Activated B cell treated with CpG ODN at 0.5 μM for 24 hours (primary cell): ENCODE results near the gene EDC4. TPM values are rescaled to one million over a fixed set of nuclear protein-coding genes. Genes with fewer than 3 reads are reported as not detected.
A peak's percentile ranks its signal among the peaks of the same experiment; 100 is the strongest.
"Not testable (repeated sequence)": the region's sequence is repeated elsewhere in the genome, so short reads cannot be mapped to it uniquely, and the experiment has no call there.

ENCODE experiments used
- ATAC-seq: fragments of 200-7000 bp; cut with Tn5 transposase; one replicate; pipeline ENCODE4 v1.10.0; 2021; ENCODE audit warnings: low read depth, mild to moderate bottlenecking, moderate library complexity
- CTCF ChIA-PET: fragments of 350-600 bp; sonication (Branson Sonifier 250); formaldehyde crosslinking; loops from one replicate; lab custom pipeline; 2021; ENCODE audit warnings: antibody characterized with exemption; lab: Charles Lee
- POLR2A ChIA-PET: fragments of 350-600 bp; sonication (Branson Sonifier 250); formaldehyde crosslinking; loops from one replicate; lab custom pipeline; 2021; ENCODE audit warnings: antibody characterized with exemption; lab: Charles Lee
- DNase-seq: peaks from one replicate; pipeline ENCODE4 v3.0.0; 2022
- H3K27ac Mint-ChIP-seq: one replicate; pipeline ENCODE4 v1.8.0; 2020; ENCODE audit warnings: mixed read lengths
- H3K27me3 Mint-ChIP-seq: one replicate; pipeline ENCODE4 v1.8.0; 2021; ENCODE audit warnings: mixed read lengths
- H3K36me3 Mint-ChIP-seq: one replicate; pipeline ENCODE4 v1.8.0; 2021; ENCODE audit warnings: low read depth, mixed read lengths
- H3K4me1 Mint-ChIP-seq: one replicate; pipeline ENCODE4 v1.8.0; 2021; ENCODE audit warnings: mixed read lengths
- H3K4me3 Mint-ChIP-seq: one replicate; pipeline ENCODE4 v1.8.0; 2020; ENCODE audit warnings: mild to moderate bottlenecking, mixed read lengths
- H3K9me3 Mint-ChIP-seq: one replicate; pipeline ENCODE4 v1.8.0; 2020; ENCODE audit warnings: mixed read lengths
- intact Hi-C: fragments of 100-400 bp; cut with micrococcal nuclease; formaldehyde crosslinking; loops from one replicate; pipeline ENCODE4 v1.15.1; 2024
- total RNA-seq: library from RNA; stranded (reverse); gene quantifications from 2 replicates; pipeline ENCODE4 v1.2.3, GENCODE V29; 2022
- TF ChIP-seq, protein P1 (sequence below): fragments of 200-600 bp; IDR thresholded peaks from one replicate; pipeline ENCODE4 v1.8.0; 2022; ENCODE audit warnings: antibody characterized with exemption, mild to moderate bottlenecking

Gene EDC4
- total RNA-seq, 1 donor from 2014 or later = 71.5 TPM

- POLR2A ChIA-PET = interaction anchor here (0.6 kb wide), 1 partner anchor 136 kb away, joined by 10 read pairs; no protein-coding TSS in a partner anchor
- CTCF ChIA-PET = interaction anchor here (1.2 to 1.7 kb wide), 2 partner anchors 20 to 91 kb away, joined by 3 to 4 read pairs; no protein-coding TSS in a partner anchor
- TF ChIP-seq, protein P1, sequence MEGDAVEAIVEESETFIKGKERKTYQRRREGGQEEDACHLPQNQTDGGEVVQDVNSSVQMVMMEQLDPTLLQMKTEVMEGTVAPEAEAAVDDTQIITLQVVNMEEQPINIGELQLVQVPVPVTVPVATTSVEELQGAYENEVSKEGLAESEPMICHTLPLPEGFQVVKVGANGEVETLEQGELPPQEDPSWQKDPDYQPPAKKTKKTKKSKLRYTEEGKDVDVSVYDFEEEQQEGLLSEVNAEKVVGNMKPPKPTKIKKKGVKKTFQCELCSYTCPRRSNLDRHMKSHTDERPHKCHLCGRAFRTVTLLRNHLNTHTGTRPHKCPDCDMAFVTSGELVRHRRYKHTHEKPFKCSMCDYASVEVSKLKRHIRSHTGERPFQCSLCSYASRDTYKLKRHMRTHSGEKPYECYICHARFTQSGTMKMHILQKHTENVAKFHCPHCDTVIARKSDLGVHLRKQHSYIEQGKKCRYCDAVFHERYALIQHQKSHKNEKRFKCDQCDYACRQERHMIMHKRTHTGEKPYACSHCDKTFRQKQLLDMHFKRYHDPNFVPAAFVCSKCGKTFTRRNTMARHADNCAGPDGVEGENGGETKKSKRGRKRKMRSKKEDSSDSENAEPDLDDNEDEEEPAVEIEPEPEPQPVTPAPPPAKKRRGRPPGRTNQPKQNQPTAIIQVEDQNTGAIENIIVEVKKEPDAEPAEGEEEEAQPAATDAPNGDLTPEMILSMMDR = no peak
- H3K36me3 Mint-ChIP-seq = peaks cover 44% of the 10 kb centered on the region
- H3K4me1 Mint-ChIP-seq = peaks cover 5% of the 10 kb centered on the region
- DNase-seq (no peak), ATAC-seq (no peak)
- H3K27ac Mint-ChIP-seq = no peak overlapping the region
- intact Hi-C loops = no loop called here
- H3K9me3 Mint-ChIP-seq = no peaks in the 10 kb centered on the region
- H3K4me3 Mint-ChIP-seq = no peak overlapping the region
- no peaks in the 10 kb centered on the region for H3K27me3 Mint-ChIP-seq
These were observed 34.7 kb downstream of the EDC4 start for GRCh38 chr16:67907397-67908180.

GRCh38 chr16:67909056-67909742 lies 36.3 kb downstream of the EDC4 start:
- TF ChIP-seq, protein P1 = no peak
- Mint-ChIP-seq H3K36me3 (peaks cover 36% of the 10 kb centered on the region), H3K4me1 (peaks cover 5% of the 10 kb centered on the region), H3K27ac (no peak overlapping the region), H3K27me3 (no peaks in the 10 kb centered on the region), H3K4me3 (no peak overlapping the region), H3K9me3 (no peaks in the 10 kb centered on the region)
- intact Hi-C loops = no loop called here
- ATAC-seq = no peak
- no peak for DNase-seq
- POLR2A ChIA-PET = no interaction called here
- CTCF ChIA-PET = interaction anchor here (1.6 to 1.7 kb wide), 2 partner anchors 25 to 92 kb away, joined by 3 to 4 read pairs; no protein-coding TSS in a partner anchor

GRCh38 chr16:67910158-67910557 lies 37.3 kb downstream of the EDC4 start:
- Mint-ChIP-seq H3K9me3 (no peaks in the 10 kb centered on the region), H3K4me3 (no peak overlapping the region), H3K36me3 (peaks cover 38% of the 10 kb centered on the region), H3K27ac (no peak overlapping the region), H3K27me3 (no peaks in the 10 kb centered on the region), H3K4me1 (peaks cover 5% of the 10 kb centered on the region)
- peak; percentile 47 for ATAC-seq
- intact Hi-C loops = no loop called here
- CTCF ChIA-PET = interaction anchor here (1.1 to 1.6 kb wide), 2 partner anchors 26 kb away, joined by 3 read pairs; partner anchors contain the start of gene NRN1L
- TF ChIP-seq, protein P1 = no peak
- POLR2A ChIA-PET = no interaction called here
- no peak for DNase-seq

- Mint-ChIP-seq H3K4me3 (no peak overlapping the region), H3K27me3 (no peaks in the 10 kb centered on the region), H3K27ac (no peak overlapping the region), H3K9me3 (no peaks in the 10 kb centered on the region), H3K4me1 (peaks cover 6% of the 10 kb centered on the region), H3K36me3 (peaks cover 44% of the 10 kb centered on the region)
- CTCF ChIA-PET = interaction anchor here (1.0 to 1.6 kb wide), 2 partner anchors 10 to 31 kb away, joined by 3 to 5 read pairs; no protein-coding TSS in a partner anchor
- DNase-seq = no peak
- intact Hi-C loops = no loop called here
- ATAC-seq = no peak
- TF ChIP-seq, protein P1 = no peak
- POLR2A ChIA-PET = interaction anchor here (0.5 to 0.7 kb wide), 3 partner anchors 20 to 120 kb away, joined by 5 to 9 read pairs (median 5); no protein-coding TSS in a partner anchor
These were observed 42.1 kb downstream of the EDC4 start for GRCh38 chr16:67914758-67915495.

GRCh38 chr16:67915496-67915769 lies 42.6 kb downstream of the EDC4 start:
- H3K4me3 Mint-ChIP-seq, H3K4me1 Mint-ChIP-seq, H3K27ac Mint-ChIP-seq, H3K27me3 Mint-ChIP-seq, intact Hi-C loops, DNase-seq, H3K9me3 Mint-ChIP-seq, ATAC-seq: not testable (repeated sequence)
- POLR2A ChIA-PET = interaction anchor here (0.5 to 0.7 kb wide), 3 partner anchors 20 to 120 kb away, joined by 5 to 9 read pairs (median 5); no protein-coding TSS in a partner anchor
- CTCF ChIA-PET = interaction anchor here (1.6 kb wide), 1 partner anchor 32 kb away, joined by 5 read pairs; no protein-coding TSS in a partner anchor
- peaks cover 42% of the 10 kb centered on the region for H3K36me3 Mint-ChIP-seq
